ENCODE results near the gene STON2. TPM values are rescaled to one million over a fixed set of nuclear protein-coding genes. Genes with fewer than 3 reads are reported as not detected.

STON2 gene
- total and polyA plus RNA-seq, 2 of the 13 experiments (the other 11 are each of a cell fraction or from before 2014, with no cell fraction given) = 2.1 to 11.0 TPM

DNA sequence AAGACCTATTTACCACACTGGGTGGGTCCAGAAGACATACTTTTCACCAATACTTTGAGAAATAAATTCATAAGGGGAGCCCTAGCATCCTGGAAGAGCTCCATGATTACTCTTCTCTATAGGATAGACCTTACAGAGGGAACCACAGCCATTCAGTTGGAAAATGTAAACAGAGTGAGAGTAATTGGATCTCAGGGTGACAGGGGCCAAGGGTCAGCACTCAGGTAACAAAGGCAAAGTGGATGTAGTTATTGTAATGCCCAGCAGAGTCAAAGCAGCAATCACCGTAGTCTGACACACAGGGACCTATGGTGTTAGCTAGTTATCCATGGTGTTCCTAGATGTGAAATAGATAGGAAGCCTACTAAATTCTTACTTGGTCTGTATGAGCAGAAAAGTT lies 168.6 kb downstream of the STON2 start (continued):
- TF ChIP-seq, protein P1, sequence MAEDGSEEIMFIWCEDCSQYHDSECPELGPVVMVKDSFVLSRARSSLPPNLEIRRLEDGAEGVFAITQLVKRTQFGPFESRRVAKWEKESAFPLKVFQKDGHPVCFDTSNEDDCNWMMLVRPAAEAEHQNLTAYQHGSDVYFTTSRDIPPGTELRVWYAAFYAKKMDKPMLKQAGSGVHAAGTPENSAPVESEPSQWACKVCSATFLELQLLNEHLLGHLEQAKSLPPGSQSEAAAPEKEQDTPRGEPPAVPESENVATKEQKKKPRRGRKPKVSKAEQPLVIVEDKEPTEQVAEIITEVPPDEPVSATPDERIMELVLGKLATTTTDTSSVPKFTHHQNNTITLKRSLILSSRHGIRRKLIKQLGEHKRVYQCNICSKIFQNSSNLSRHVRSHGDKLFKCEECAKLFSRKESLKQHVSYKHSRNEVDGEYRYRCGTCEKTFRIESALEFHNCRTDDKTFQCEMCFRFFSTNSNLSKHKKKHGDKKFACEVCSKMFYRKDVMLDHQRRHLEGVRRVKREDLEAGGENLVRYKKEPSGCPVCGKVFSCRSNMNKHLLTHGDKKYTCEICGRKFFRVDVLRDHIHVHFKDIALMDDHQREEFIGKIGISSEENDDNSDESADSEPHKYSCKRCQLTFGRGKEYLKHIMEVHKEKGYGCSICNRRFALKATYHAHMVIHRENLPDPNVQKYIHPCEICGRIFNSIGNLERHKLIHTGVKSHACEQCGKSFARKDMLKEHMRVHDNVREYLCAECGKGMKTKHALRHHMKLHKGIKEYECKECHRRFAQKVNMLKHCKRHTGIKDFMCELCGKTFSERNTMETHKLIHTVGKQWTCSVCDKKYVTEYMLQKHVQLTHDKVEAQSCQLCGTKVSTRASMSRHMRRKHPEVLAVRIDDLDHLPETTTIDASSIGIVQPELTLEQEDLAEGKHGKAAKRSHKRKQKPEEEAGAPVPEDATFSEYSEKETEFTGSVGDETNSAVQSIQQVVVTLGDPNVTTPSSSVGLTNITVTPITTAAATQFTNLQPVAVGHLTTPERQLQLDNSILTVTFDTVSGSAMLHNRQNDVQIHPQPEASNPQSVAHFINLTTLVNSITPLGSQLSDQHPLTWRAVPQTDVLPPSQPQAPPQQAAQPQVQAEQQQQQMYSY (CRISPR knock-in tag; IDR thresholded peaks at IDR 0.05) = no peak
- TF ChIP-seq, protein P2, sequence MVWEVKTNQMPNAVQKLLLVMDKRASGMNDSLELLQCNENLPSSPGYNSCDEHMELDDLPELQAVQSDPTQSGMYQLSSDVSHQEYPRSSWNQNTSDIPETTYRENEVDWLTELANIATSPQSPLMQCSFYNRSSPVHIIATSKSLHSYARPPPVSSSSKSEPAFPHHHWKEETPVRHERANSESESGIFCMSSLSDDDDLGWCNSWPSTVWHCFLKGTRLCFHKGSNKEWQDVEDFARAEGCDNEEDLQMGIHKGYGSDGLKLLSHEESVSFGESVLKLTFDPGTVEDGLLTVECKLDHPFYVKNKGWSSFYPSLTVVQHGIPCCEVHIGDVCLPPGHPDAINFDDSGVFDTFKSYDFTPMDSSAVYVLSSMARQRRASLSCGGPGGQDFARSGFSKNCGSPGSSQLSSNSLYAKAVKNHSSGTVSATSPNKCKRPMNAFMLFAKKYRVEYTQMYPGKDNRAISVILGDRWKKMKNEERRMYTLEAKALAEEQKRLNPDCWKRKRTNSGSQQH (CRISPR knock-in tag; IDR thresholded peaks at IDR 0.05; ENCODE audit: low read depth) = no peak
- no peak for TF ChIP-seq ADNP (CRISPR knock-in tag; IDR thresholded peaks at IDR 0.05)
- no peak for TF ChIP-seq ZNF34 (CRISPR knock-in tag; IDR thresholded peaks at IDR 0.05; ENCODE audit: borderline replicate concordance)
- TF ChIP-seq, protein P3, sequence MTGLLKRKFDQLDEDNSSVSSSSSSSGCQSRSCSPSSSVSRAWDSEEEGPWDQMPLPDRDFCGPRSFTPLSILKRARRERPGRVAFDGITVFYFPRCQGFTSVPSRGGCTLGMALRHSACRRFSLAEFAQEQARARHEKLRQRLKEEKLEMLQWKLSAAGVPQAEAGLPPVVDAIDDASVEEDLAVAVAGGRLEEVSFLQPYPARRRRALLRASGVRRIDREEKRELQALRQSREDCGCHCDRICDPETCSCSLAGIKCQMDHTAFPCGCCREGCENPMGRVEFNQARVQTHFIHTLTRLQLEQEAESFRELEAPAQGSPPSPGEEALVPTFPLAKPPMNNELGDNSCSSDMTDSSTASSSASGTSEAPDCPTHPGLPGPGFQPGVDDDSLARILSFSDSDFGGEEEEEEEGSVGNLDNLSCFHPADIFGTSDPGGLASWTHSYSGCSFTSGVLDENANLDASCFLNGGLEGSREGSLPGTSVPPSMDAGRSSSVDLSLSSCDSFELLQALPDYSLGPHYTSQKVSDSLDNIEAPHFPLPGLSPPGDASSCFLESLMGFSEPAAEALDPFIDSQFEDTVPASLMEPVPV (CRISPR knock-in tag; IDR thresholded peaks at IDR 0.05) = no peak
- TF ChIP-seq, protein P4, sequence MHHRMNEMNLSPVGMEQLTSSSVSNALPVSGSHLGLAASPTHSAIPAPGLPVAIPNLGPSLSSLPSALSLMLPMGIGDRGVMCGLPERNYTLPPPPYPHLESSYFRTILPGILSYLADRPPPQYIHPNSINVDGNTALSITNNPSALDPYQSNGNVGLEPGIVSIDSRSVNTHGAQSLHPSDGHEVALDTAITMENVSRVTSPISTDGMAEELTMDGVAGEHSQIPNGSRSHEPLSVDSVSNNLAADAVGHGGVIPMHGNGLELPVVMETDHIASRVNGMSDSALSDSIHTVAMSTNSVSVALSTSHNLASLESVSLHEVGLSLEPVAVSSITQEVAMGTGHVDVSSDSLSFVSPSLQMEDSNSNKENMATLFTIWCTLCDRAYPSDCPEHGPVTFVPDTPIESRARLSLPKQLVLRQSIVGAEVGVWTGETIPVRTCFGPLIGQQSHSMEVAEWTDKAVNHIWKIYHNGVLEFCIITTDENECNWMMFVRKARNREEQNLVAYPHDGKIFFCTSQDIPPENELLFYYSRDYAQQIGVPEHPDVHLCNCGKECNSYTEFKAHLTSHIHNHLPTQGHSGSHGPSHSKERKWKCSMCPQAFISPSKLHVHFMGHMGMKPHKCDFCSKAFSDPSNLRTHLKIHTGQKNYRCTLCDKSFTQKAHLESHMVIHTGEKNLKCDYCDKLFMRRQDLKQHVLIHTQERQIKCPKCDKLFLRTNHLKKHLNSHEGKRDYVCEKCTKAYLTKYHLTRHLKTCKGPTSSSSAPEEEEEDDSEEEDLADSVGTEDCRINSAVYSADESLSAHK (CRISPR knock-in tag; IDR thresholded peaks at IDR 0.05; ENCODE audit: borderline replicate concordance) = no peak
- TF ChIP-seq ZNF260 (CRISPR knock-in tag; IDR thresholded peaks at IDR 0.05; ENCODE audit: borderline replicate concordance, low read depth) = no peak
- no peak for TF ChIP-seq ATAD3A (CRISPR knock-in tag; IDR thresholded peaks at IDR 0.05)
- no peak for TF ChIP-seq ZNF549 (CRISPR knock-in tag; IDR thresholded peaks at IDR 0.05)
- no peak for TF ChIP-seq MTF2 (CRISPR knock-in tag; IDR thresholded peaks at IDR 0.05; ENCODE audit: borderline replicate concordance)
- no peak for TF ChIP-seq ZNF883 (CRISPR knock-in tag; IDR thresholded peaks at IDR 0.05; ENCODE audit: not compliant biosample characterization)
- no peak for TF ChIP-seq SAFB2 (CRISPR knock-in tag; IDR thresholded peaks at IDR 0.05; ENCODE audit: borderline replicate concordance, low read depth)
- no peak for TF ChIP-seq ZNF441 (CRISPR knock-in tag; IDR thresholded peaks at IDR 0.05; ENCODE audit: borderline replicate concordance)
- TF ChIP-seq ZNF432 (CRISPR knock-in tag; IDR thresholded peaks at IDR 0.05; ENCODE audit: borderline replicate concordance) = no peak
- no peak for TF ChIP-seq ZNF496 (CRISPR knock-in tag; IDR thresholded peaks at IDR 0.05; ENCODE audit: insufficient replicate concordance)
- TF ChIP-seq, protein P5, sequence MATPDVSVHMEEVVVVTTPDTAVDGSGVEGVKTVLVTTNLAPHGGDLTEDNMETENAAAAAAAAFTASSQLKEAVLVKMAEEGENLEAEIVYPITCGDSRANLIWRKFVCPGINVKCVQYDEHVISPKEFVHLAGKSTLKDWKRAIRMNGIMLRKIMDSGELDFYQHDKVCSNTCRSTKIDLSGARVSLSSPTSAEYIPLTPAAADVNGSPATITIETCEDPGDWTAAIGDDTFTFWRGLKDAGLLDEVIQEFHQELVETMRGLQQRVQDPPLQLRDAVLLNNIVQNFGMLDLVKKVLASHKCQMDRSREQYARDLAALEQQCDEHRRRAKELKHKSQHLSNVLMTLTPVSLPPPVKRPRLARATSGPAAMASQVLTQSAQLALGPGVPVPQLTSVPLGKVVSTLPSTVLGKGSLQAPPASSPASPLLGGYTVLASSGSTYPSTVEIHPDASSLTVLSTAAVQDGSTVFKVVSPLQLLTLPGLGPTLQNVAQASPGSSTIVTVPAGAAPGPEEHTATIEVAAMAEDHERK (CRISPR knock-in tag; IDR thresholded peaks at IDR 0.05; ENCODE audit: low read depth) = no peak
- no peak for TF ChIP-seq SP140L (CRISPR knock-in tag; IDR thresholded peaks at IDR 0.05; ENCODE audit: borderline replicate concordance)
- TF ChIP-seq MEIS2 (CRISPR knock-in tag; IDR thresholded peaks at IDR 0.05) = no peak
